Upper lobe of right lung (tissue), 1 donor: ENCODE results near the gene SPARC. TPM values are rescaled to one million over a fixed set of nuclear protein-coding genes. Genes with fewer than 3 reads are reported as not detected.

Experiments used
- ATAC-seq: fragments of 200-7000 bp; cut with Tn5 transposase; one replicate; pipeline ENCODE4 v1.9.1; 2020; ENCODE audit warnings: mild to moderate bottlenecking, moderate library complexity
- DNase-seq: peaks from one replicate; pipeline ENCODE4 v3.0.0-alpha.2; 2020
- H3K27ac ChIP-seq: fragments of 200-600 bp; one replicate; pipeline ENCODE4 v1.8.0; 2022
- H3K27me3 ChIP-seq: fragments of 200-600 bp; one replicate; pipeline ENCODE4 v1.8.0; 2022; ENCODE audit warnings: mild to moderate bottlenecking
- H3K36me3 ChIP-seq: fragments of 200-600 bp; one replicate; pipeline ENCODE4 v1.8.0; 2022
- H3K4me1 ChIP-seq: fragments of 200-600 bp; one replicate; pipeline ENCODE4 v1.8.0; 2022
- H3K4me3 ChIP-seq: fragments of 200-600 bp; one replicate; pipeline ENCODE4 v1.8.0; 2022; ENCODE audit warnings: mild to moderate bottlenecking
- H3K9me3 ChIP-seq: fragments of 200-600 bp; one replicate; pipeline ENCODE4 v1.8.0; 2022
- CTCF ChIP-seq: fragments of 200-600 bp; IDR thresholded peaks from one replicate; pipeline ENCODE4 v1.8.0; 2022; ENCODE audit warnings: antibody characterized with exemption
- intact Hi-C: fragments of 100-400 bp; cut with DNase I; formaldehyde crosslinking; loops from one replicate; pipeline ENCODE4 v1.11.0; 2022
- total RNA-seq: library from RNA; stranded (reverse); fragmentation: NEBNext Ultra II Directional; extraction: Animal tissue kit (Norgen Biotek cat#: 25700); gene quantifications from one replicate; pipeline ENCODE4 v1.2.1, GENCODE V29; 2021
- donor health status: DM: no; HTN: yes; CAD: no; lungs with severe emphysema.

The SPARC gene
- total RNA-seq, 1 donor from 2014 or later = 1,248 TPM

- H3K27ac ChIP-seq = no peak overlapping the region
- intact Hi-C loops = no loop called here
- TF ChIP-seq CTCF = no peak
Measured at GRCh38 chr5:151724360-151724759, 37.6 kb upstream of the SPARC start.

GRCh38 chr5:151722546-151722945, 35.8 kb upstream of the SPARC start:
- Histone ChIP-seq H3K27ac (no peak overlapping the region), H3K4me3 (no peak overlapping the region), H3K36me3 (no peaks in the 10 kb centered on the region), H3K27me3 (no peaks in the 10 kb centered on the region), H3K9me3 (no peaks in the 10 kb centered on the region), H3K4me1 (peaks cover 30% of the 10 kb centered on the region)
- DNase-seq (no peak), ATAC-seq (no peak)
- intact Hi-C loops = no loop called here
- no peak for TF ChIP-seq CTCF

More at GRCh38 chr5:151724360-151724759, 37.6 kb upstream of the SPARC start:
- ATAC-seq (no peak), DNase-seq (no peak)
- Histone ChIP-seq H3K4me3 (no peak overlapping the region), H3K27me3 (no peaks in the 10 kb centered on the region), H3K36me3 (no peaks in the 10 kb centered on the region), H3K4me1 (peaks cover 11% of the 10 kb centered on the region), H3K9me3 (no peaks in the 10 kb centered on the region)

GRCh38 chr5:151721812-151722391, 35.2 kb upstream of the SPARC start:
- DNase-seq = no peak
- ATAC-seq = no peak
- no peak overlapping the region for H3K4me3 ChIP-seq
- no peaks in the 10 kb centered on the region for H3K36me3 ChIP-seq
- intact Hi-C loops = no loop called here
- peaks cover 30% of the 10 kb centered on the region for H3K4me1 ChIP-seq
- no peaks in the 10 kb centered on the region for H3K9me3 ChIP-seq
- TF ChIP-seq CTCF = no peak
- H3K27me3 ChIP-seq = no peaks in the 10 kb centered on the region
- H3K27ac ChIP-seq = no peak overlapping the region

- DNase-seq = no peak
- TF ChIP-seq CTCF = no peak
- peak; percentile 7 for ATAC-seq
- H3K4me3 ChIP-seq = no peak overlapping the region
- H3K4me1 ChIP-seq = peaks cover 30% of the 10 kb centered on the region
- no peaks in the 10 kb centered on the region for H3K36me3 ChIP-seq
- H3K9me3 ChIP-seq = no peaks in the 10 kb centered on the region
- intact Hi-C loops = no loop called here
- H3K27me3 ChIP-seq = no peaks in the 10 kb centered on the region
- H3K27ac ChIP-seq = no peak overlapping the region
Measured at GRCh38 chr5:151721087-151721646, 34.5 kb upstream of the SPARC start.

GRCh38 chr5:151720215-151720614, 33.5 kb upstream of the SPARC start:
- Histone ChIP-seq H3K4me1 (peaks cover 30% of the 10 kb centered on the region), H3K27me3 (no peaks in the 10 kb centered on the region), H3K27ac (no peak overlapping the region), H3K9me3 (no peaks in the 10 kb centered on the region), H3K36me3 (no peaks in the 10 kb centered on the region), H3K4me3 (no peak overlapping the region)
- ATAC-seq = peak; percentile 29
- intact Hi-C loops = no loop called here
- no peak for DNase-seq
- TF ChIP-seq CTCF = no peak
